Left renal pelvis (tissue), 4 donors: ENCODE measurements around the gene KIF5A. TPM values are rescaled to one million over a fixed set of nuclear protein-coding genes. Genes with fewer than 3 reads are reported as not detected.
"Not testable (repeated sequence)": the region's sequence is repeated elsewhere in the genome, so short reads cannot be mapped to it uniquely, and the experiment has no call there.

Experiments
- DNase-seq, 4 donors: peaks; one replicate each; pipeline ENCODE4 v3.0.0-alpha.2; 2013; ENCODE audit warnings: low read depth in 4 of 4, low spot score in 3 of 4
- polyA plus RNA-seq, 4 donors: library from polyadenylated mRNA; unstranded; fragments of 120-200 nt; gene quantifications; one replicate each; pipeline ENCODE4 v1.2.1, GENCODE V29; 2013; ENCODE audit not compliant: insufficient read length in 4 of 4

The KIF5A gene
- polyA plus RNA-seq, 4 donors: 0.64 to 1.1 (median 0.86) TPM

- no peak for DNase-seq
Observed at GRCh38 chr12:57552306-57552651, 2.4 kb downstream of the KIF5A start.

- no peak for DNase-seq
Observed at GRCh38 chr12:57552835-57553313, 3.0 kb downstream of the KIF5A start.

- DNase-seq: no peak
Observed at GRCh38 chr12:57553343-57554202, 3.7 kb downstream of the KIF5A start.

GRCh38 chr12:57554453-57554852 lies 4.6 kb downstream of the KIF5A start:
- DNase-seq: no peak

- no peak for DNase-seq
Observed at GRCh38 chr12:57554897-57555296, 5.1 kb downstream of the KIF5A start.

GRCh38 chr12:57558864-57559263 lies 9.0 kb downstream of the KIF5A start:
- no peak for DNase-seq

- DNase-seq: no peak
Observed at GRCh38 chr12:57560516-57560915, 10.7 kb downstream of the KIF5A start.

- not testable (repeated sequence) for DNase-seq
Observed at GRCh38 chr12:57561117-57561516, 11.3 kb downstream of the KIF5A start.

- no peak for DNase-seq
Observed at GRCh38 chr12:57563358-57563757, 13.5 kb downstream of the KIF5A start.

- no peak for DNase-seq
Observed at GRCh38 chr12:57564178-57564740, 14.4 kb downstream of the KIF5A start.

- DNase-seq: no peak
Observed at GRCh38 chr12:57568838-57569237, 19.0 kb downstream of the KIF5A start.

GRCh38 chr12:57569858-57570257 lies 20.0 kb downstream of the KIF5A start:
- DNase-seq: no peak

- DNase-seq: not testable (repeated sequence)
Observed at GRCh38 chr12:57570438-57570837, 20.6 kb downstream of the KIF5A start.

- no peak for DNase-seq
Observed at GRCh38 chr12:57571926-57572762, 22.3 kb downstream of the KIF5A start.

GRCh38 chr12:57574795-57575194 lies 25.0 kb downstream of the KIF5A start:
- DNase-seq: no peak

GRCh38 chr12:57575771-57576612 lies 26.1 kb downstream of the KIF5A start:
- DNase-seq: no peak

- no peak for DNase-seq
Observed at GRCh38 chr12:57576613-57577160, 26.8 kb downstream of the KIF5A start.

- DNase-seq: no peak
Observed at GRCh38 chr12:57577981-57578758, 28.3 kb downstream of the KIF5A start.

GRCh38 chr12:57579011-57579410 lies 29.2 kb downstream of the KIF5A start:
- DNase-seq: no peak
